Measurements from ENCODE around the gene VAT1L.

DNA sequence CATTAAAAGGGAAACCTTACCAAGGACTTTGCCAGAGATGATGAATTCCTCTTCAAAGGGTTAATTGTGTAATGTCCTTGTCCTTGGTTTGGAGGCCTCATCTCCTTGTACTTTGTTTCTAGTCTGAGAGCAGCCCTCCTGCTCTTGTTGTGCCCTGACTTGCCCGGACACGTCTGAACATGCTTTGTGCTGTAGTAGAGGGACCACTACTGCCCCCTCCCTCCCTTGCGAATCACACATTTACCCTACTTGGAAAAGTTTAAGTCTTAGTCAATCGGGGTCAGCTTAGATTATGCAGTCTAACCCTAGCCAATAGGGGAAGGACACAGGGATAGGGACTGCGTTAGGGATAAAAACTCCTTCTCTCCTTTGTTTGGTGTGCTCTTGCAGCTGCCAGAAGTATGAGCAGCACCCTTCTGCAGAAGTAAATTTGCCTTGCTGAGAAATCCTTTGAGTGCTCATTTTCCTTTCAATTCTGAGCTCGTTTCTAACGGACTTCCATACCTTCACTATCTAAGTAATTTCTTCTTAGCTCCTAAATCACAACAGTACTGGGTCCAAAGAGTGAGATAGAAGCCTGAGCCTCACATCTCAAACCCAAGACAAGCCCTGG lies 207.6 kb downstream of the VAT1L start:
- TF ChIP-seq POLR2A (IDR thresholded peaks at IDR 0.05) = no peak
- TF ChIP-seq, protein P1, sequence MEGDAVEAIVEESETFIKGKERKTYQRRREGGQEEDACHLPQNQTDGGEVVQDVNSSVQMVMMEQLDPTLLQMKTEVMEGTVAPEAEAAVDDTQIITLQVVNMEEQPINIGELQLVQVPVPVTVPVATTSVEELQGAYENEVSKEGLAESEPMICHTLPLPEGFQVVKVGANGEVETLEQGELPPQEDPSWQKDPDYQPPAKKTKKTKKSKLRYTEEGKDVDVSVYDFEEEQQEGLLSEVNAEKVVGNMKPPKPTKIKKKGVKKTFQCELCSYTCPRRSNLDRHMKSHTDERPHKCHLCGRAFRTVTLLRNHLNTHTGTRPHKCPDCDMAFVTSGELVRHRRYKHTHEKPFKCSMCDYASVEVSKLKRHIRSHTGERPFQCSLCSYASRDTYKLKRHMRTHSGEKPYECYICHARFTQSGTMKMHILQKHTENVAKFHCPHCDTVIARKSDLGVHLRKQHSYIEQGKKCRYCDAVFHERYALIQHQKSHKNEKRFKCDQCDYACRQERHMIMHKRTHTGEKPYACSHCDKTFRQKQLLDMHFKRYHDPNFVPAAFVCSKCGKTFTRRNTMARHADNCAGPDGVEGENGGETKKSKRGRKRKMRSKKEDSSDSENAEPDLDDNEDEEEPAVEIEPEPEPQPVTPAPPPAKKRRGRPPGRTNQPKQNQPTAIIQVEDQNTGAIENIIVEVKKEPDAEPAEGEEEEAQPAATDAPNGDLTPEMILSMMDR (IDR thresholded peaks at IDR 0.05) = no peak
